HG03342 (cell line): ENCODE results near the gene FAM193A.
"Not testable (repeated sequence)": the region's sequence is repeated elsewhere in the genome, so short reads cannot be mapped to it uniquely, and the experiment has no call there.

Source experiments
- ATAC-seq: cut with Tn5 transposase; IDR thresholded peaks from one replicate; pipeline ENCODE4 v1.9.1; 2021; ENCODE audit warnings: mild to moderate bottlenecking, moderate library complexity; ENCODE audit not compliant: unreplicated experiment

The FAM193A gene

GRCh38 chr4:2572076-2572475 lies 35.6 kb downstream of the FAM193A start:
- ATAC-seq: no peak

DNA sequence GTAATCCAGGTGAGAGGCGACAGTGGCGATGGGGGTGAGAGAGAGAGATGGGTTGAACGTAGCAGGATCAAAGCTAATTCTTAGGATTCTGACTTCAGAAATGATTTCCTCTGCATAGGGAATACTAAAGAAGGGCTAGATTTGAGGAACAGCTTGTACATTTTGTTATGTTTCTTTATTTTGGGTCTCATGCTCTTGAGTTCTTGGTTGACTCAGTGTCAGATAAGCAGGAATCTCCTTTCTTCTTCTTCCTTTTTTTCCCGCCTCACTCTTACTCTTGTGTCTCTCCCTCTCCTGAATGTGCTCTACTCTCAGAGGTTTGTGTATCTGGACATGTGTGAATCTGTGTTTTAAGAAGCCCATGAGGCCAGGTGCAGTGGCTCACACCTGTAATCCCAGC lies 36.4 kb downstream of the FAM193A start:
- ATAC-seq: no peak

GRCh38 chr4:2574009-2574408 lies 37.6 kb downstream of the FAM193A start:
- no peak for ATAC-seq

DNA sequence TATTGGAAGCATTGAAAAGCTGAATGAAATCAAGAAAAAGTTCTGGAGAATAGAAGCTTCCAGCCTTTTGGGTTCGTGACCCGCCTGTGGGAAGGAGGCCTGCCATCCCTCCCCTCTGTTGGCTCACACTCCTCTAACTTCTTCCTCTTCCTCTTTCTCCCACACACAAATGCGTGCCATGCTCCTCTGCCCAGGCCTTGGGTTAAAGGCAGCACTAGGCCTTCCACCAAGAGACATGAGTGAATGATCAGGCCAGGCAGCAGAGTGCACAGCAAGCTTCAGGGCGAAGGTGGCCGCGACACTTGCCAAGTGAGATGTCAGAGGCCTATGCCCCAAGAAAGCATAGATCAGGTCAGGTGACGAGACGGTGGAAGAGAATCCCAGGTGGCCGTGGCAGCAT lies 38.4 kb downstream of the FAM193A start:
- ATAC-seq: no peak

GRCh38 chr4:2576290-2576689 lies 39.8 kb downstream of the FAM193A start:
- no peak for ATAC-seq

DNA sequence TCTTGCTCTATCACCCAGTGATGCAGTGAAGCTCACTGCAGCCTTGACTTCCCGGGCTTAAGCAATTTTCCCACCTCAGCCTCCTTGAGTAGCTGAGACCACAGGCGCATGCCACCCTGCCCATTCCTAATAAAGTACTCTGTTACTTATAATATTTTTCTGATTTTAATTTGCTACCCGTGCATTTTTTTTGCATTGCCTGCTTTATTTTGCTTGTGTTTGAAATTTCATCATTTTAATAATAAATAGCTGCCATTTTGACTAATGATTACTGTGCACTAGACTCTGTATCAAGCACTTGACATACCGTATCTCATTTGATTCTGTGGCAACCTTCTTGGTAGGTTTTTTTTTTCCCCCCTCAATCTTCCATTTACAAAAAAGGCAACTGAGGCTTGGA lies 41.7 kb downstream of the FAM193A start:
- ATAC-seq: no peak

GRCh38 chr4:2579910-2580309 lies 43.5 kb downstream of the FAM193A start:
- ATAC-seq: no peak

DNA sequence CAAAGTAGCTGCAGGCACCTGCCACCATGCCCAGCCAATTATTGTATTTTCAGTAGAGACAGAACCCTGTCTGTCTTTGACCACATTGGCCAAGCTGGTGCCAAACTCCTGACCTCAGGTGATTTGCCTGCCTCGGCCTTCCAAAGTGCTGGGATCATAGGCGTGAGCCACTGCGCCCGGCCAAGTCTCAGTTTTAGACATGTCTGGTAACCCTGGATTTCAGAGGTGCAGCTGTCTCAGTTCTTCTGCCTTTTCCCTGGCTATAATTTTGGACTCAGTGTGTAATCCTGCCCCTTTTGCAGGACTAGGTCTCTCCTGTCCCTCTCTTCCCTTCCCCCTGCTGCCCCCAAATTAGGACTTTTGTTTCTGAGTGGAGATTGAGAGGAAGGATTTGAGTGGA lies 46.6 kb downstream of the FAM193A start:
- ATAC-seq: no peak

DNA sequence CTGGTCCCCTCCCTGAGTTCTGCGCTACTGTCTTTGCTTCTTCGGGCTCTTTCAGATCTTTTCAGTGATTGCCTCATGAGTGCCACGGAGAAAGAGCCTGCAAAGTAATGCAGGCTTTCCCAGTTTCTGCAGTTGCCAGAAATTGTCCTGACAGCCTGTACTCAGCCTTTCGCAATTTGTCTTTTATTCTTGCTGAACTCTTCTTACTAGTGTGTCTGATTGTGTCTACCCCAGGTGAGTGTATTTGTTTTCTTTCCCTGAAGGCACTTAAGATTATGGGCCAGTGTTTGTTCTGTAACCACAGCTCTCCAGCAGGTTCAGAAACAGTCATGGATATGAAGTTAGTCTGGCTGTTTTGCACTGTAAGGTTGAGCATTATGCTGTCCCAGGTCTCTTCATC lies 47.1 kb downstream of the FAM193A start:
- no peak for ATAC-seq

- ATAC-seq: no peak
Observed at GRCh38 chr4:2586502-2586901, 50.1 kb downstream of the FAM193A start.

GRCh38 chr4:2587213-2587823 lies 50.9 kb downstream of the FAM193A start:
- no peak for ATAC-seq

- no peak for ATAC-seq
Observed at GRCh38 chr4:2588259-2588658, 51.8 kb downstream of the FAM193A start.

DNA sequence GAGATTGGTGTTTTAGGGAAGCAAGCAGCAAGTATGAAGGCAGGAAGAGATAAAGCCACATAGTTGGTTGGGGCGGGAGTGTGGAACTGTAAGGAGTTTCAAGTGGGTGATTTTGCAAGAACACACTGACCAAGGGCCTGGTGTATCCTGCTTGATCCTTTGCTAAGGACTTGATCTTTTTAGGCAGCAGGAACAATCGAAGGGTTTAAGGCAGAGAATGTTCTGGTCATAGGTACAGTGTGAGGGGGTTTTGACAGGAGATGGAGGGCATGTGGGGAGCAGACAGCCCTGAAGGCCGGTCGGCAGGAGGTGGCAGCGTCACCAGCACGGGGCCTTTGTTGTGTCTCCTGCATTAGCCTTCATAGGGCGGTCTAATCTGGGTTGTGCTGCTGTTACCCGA lies 54.7 kb downstream of the FAM193A start:
- no peak for ATAC-seq

- ATAC-seq: not testable (repeated sequence)
Observed at GRCh38 chr4:2592014-2592413, 55.6 kb downstream of the FAM193A start.

GRCh38 chr4:2592572-2592971 lies 56.1 kb downstream of the FAM193A start:
- no peak for ATAC-seq

DNA sequence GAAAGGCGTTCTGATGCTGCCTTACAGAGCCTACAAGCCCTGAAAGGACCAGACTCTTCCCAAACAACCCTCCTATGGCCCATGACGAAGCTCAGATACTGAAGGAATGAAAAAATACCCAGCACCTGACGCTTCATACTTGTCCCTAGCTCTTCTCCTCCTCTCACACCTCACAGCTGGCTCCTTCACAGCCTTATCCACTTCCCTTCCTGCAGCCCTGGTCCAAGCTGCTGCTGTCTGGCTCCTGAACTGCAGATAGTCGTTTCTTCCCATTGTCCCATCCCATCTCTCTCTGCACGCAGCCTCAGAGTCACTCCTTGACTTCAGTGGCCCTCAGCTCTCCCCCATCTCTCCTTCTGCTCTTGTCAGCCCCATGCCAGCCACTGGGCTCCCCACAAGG lies 56.6 kb downstream of the FAM193A start:
- ATAC-seq: no peak

DNA sequence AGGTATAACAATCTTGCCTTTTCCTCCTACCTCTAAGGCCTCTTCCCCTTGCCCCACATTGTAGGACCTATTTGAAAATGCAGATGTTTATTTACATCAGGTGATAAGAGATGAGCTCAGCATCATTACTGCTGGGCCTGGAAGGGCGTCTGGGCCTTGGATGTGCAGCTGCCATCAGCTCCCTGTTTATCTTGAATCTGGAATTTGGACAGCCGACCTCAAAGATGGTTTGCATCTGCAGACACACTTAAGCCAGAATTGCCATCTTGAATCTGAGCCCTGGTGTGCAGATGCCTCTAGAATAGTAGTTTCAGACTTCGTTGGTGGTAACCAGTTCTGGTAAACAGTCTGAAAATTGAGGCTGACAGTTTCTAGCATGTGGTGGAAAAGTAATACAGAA lies 59.0 kb downstream of the FAM193A start:
- no peak for ATAC-seq

- ATAC-seq: no peak
Observed at GRCh38 chr4:2595952-2596552, 59.6 kb downstream of the FAM193A start.

- ATAC-seq: no peak
Observed at GRCh38 chr4:2596611-2597010, 60.2 kb downstream of the FAM193A start.

DNA sequence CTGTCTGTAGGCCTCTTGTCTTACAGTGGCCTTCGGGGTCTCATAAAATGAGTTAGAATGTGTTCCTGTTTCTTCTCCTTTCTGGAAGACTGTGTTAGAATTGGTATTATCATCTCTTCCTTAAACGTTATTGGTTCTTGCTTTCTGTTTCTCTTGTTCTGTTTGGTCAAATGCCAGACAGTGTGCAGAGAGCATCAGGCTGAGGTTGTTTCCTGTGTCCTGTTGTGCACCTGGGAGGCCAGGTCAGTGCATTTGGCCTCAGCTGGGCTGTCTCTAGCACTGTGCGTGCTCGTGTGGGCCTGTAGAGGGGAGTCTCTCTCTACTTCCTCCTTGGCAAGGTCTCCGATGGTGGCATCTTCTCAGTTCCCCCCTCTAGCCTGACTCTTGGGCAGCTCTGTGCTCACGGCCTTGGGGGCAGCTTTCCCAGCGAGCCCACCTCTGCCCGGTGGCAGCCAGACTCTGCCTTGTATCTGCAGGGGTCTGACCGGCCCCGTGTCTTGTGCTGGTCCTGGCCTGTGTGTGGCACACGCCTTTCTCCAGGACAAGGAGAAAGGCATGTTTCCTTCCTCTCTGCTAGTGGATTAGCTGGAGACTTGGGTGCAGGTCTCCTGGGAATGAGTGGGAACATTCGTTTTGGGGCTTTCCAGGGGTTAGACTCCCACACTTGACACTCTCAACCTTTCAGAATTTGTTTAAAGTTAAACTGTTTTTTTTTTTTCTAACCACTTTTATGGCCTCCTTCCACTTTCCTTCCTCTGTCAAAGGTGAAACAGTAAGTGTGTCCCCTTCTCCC lies 62.3 kb downstream of the FAM193A start:
- ATAC-seq: peak; percentile 80

DNA sequence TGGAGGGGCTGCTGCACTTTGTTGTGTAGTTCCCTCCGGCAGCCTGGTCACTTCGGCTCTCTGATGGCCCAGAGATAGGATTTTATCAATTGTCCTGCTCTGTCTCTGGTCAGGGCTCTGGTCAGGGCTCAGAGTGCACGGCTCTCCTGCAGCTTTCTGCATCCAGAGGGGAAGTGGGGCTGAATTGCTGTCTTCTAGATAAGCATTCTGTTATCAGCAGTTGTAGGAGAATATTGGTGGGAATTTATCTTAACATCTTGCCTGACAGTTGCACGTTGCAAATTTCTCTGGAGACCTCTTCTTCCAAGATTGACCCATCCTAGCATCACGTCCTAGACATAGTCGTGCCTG lies 62.8 kb downstream of the FAM193A start:
- no peak for ATAC-seq

GRCh38 chr4:2600878-2601277 lies 64.4 kb downstream of the FAM193A start:
- no peak for ATAC-seq
